Uterus (tissue), 2 donors: Measurements from ENCODE around the gene ABI2.

Experiments used
- POLR2A ChIP-seq, 2 donors: fragments of 450-650 bp; IDR thresholded peaks; one replicate each; pipeline ENCODE4 v1.6.1; 2016; ENCODE audit warnings: antibody characterized with exemption in 2 of 2, mild to moderate bottlenecking in 1 of 2, moderate library complexity in 1 of 2
- TF ChIP-seq, protein P1 (sequence below), 4 experiments: fragments of 200-600 bp in 2 of 4; fragments of 450-650 bp in 2 of 4; sonication (generic) in 2 of 4; IDR thresholded peaks; one replicate each; pipeline ENCODE4 v1.5.1; 2016 to 2019; ENCODE audit warnings: antibody characterized with exemption in 4 of 4, mild to moderate bottlenecking in 2 of 4, moderate library complexity in 1 of 4

DNA sequence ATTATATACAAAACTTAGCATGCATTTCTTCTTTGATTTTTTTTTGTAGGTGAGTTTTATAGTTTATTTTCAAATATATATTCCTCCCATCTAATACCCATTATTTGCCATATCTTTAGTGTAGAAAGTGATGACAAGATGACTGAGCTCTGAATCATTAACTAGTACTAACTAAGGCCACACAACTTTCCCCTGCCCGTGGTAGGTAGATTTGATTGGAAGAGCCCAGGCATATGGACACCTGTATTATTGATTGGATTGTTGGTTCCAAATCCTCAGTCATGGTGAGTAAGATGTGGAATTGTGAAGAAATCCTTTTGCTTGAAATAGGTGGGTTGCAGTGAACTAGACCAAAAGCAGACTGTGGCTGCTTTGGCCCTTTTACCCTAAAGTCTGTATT is 54.8 kb downstream of the ABI2 start:
- TF ChIP-seq, protein P1, sequence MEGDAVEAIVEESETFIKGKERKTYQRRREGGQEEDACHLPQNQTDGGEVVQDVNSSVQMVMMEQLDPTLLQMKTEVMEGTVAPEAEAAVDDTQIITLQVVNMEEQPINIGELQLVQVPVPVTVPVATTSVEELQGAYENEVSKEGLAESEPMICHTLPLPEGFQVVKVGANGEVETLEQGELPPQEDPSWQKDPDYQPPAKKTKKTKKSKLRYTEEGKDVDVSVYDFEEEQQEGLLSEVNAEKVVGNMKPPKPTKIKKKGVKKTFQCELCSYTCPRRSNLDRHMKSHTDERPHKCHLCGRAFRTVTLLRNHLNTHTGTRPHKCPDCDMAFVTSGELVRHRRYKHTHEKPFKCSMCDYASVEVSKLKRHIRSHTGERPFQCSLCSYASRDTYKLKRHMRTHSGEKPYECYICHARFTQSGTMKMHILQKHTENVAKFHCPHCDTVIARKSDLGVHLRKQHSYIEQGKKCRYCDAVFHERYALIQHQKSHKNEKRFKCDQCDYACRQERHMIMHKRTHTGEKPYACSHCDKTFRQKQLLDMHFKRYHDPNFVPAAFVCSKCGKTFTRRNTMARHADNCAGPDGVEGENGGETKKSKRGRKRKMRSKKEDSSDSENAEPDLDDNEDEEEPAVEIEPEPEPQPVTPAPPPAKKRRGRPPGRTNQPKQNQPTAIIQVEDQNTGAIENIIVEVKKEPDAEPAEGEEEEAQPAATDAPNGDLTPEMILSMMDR (IDR thresholded peaks at IDR 0.05): no peak
- no peak for TF ChIP-seq POLR2A (IDR thresholded peaks at IDR 0.05)
